Lower leg skin (tissue), 4 donors: ENCODE measurements around the gene IRF2BPL. TPM values are rescaled to one million over a fixed set of nuclear protein-coding genes. Genes with fewer than 3 reads are reported as not detected.

ENCODE experiments used
- DNase-seq, 2 donors: peaks; one replicate each; pipeline ENCODE4 v3.0.0-alpha.2; 2019; ENCODE audit warnings: low spot score in 2 of 2
- H3K4me3 ChIP-seq: fragments of 200-600 bp; sonication (generic); 2 replicates; pipeline ENCODE4 v1.5.1; 2017; ENCODE audit warnings: mild to moderate bottlenecking, low read depth; ENCODE audit not compliant: poor library complexity, severe bottlenecking
- POLR2A ChIP-seq, 2 donors: fragments of 450-650 bp; IDR thresholded peaks; one replicate each; pipeline ENCODE4 v1.6.1; 2016 to 2017; ENCODE audit warnings: antibody characterized with exemption in 2 of 2, mild to moderate bottlenecking in 1 of 2, moderate library complexity in 1 of 2
- WGBS, 2 donors: methylation state at CpG; one replicate each; pipeline ENCODE4 v1.1.5; 2018; 5-methylcytosine and 5-hydroxymethylcytosine counted together
- intact Hi-C: fragments of 100-400 bp; cut with DNase I; formaldehyde crosslinking; loops from one replicate; pipeline ENCODE4 v1.15.0; 2023; ENCODE audit warnings: low total_unique reads
- total RNA-seq, 4 donors: library from RNA; depleted of rRNA; stranded (reverse); fragments of >200 nt; gene quantifications; one replicate each; pipeline ENCODE4 v1.1.0, GENCODE V29; 2016
- TF ChIP-seq, protein P1 (sequence below), 3 donors: fragments of 450-650 bp; IDR thresholded peaks; one replicate each; pipeline ENCODE4 v1.5.1; 2016; ENCODE audit warnings: antibody characterized with exemption in 3 of 3, mild to moderate bottlenecking in 3 of 3, moderate library complexity in 2 of 3

The IRF2BPL gene
- total RNA-seq, 4 donors from 2014 or later = 64.5 to 100 (median 94.0) TPM

- H3K4me3 ChIP-seq = no peak overlapping the region
- intact Hi-C loops = loop anchor here (10.0 kb wide), 2 partner anchors 125 to 155 kb away; no protein-coding TSS in a partner anchor
- no peak for DNase-seq
- WGBS, 2 donors = 55 to 61% methylated on average over 7 of the region's 7 CpGs
- TF ChIP-seq POLR2A (IDR thresholded peaks at IDR 0.05) = no peak
- TF ChIP-seq, protein P1, sequence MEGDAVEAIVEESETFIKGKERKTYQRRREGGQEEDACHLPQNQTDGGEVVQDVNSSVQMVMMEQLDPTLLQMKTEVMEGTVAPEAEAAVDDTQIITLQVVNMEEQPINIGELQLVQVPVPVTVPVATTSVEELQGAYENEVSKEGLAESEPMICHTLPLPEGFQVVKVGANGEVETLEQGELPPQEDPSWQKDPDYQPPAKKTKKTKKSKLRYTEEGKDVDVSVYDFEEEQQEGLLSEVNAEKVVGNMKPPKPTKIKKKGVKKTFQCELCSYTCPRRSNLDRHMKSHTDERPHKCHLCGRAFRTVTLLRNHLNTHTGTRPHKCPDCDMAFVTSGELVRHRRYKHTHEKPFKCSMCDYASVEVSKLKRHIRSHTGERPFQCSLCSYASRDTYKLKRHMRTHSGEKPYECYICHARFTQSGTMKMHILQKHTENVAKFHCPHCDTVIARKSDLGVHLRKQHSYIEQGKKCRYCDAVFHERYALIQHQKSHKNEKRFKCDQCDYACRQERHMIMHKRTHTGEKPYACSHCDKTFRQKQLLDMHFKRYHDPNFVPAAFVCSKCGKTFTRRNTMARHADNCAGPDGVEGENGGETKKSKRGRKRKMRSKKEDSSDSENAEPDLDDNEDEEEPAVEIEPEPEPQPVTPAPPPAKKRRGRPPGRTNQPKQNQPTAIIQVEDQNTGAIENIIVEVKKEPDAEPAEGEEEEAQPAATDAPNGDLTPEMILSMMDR (IDR thresholded peaks at IDR 0.05) = no peak
Measured at GRCh38 chr14:77069551-77069950, 41.0 kb upstream of the IRF2BPL start.

DNA sequence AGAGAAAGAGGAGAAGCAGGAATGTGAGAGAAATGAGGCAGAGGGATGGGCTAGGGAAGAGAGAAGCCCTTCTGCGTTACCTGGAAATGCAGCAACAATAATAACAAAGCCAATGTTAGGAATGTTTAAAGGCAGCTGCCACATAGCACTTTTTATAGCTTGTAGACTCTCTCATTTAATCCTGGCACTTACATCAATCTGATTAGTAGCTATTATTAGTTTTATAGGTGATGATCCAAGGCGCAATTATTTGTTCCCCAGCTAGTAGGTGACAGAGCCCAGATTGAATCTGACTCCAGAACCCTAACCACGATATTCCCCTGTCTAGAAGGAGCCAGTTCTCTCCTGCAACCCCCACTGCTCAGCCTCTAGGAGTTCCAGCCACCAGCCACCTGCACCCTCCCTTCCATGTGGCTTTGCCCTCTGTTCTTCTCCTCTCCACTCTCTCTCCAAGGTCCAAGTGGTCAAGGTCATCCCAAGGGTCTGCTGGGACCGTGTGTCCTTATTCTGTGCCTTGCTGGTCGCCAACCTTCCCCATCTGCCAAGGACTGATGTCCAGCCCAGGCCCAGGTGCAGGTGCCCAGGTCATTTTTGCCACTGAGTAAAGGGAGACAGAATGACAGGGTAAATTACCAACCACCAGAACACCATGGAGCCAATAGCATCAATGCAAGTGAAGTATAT, 40.2 kb upstream of the IRF2BPL start:
- TF ChIP-seq, protein P1 (IDR thresholded peaks at IDR 0.05) = no peak
- no peak for TF ChIP-seq POLR2A (IDR thresholded peaks at IDR 0.05)
- WGBS, 2 donors = 35 to 43% methylated on average over 5 of the region's 5 CpGs
- intact Hi-C loops = loop anchor here (1.0 to 10.0 kb wide), 3 partner anchors 124 to 192 kb away; no protein-coding TSS in a partner anchor
- DNase-seq = no peak
- no peak overlapping the region for H3K4me3 ChIP-seq

- TF ChIP-seq, protein P1 (IDR thresholded peaks at IDR 0.05) = no peak
- TF ChIP-seq POLR2A (IDR thresholded peaks at IDR 0.05) = no peak
- DNase-seq = peak in 1 of 2 donors; percentile 94
- H3K4me3 ChIP-seq = no peak overlapping the region
- 45 to 46% methylated on average over 11 of the region's 11 CpGs for WGBS, 2 donors
- intact Hi-C loops = loop anchor here (1.0 to 10.0 kb wide), 3 partner anchors 123 to 192 kb away; no protein-coding TSS in a partner anchor
Measured at GRCh38 chr14:77067632-77068516, 39.4 kb upstream of the IRF2BPL start.

- TF ChIP-seq, protein P1 (IDR thresholded peaks at IDR 0.05) = no peak
- no peak for TF ChIP-seq POLR2A (IDR thresholded peaks at IDR 0.05)
- intact Hi-C loops = loop anchor here (10.0 kb wide), 2 partner anchors 122 to 152 kb away; no protein-coding TSS in a partner anchor
- WGBS, 2 donors = 49 to 52% methylated on average over 10 of the region's 10 CpGs
- H3K4me3 ChIP-seq = no peak overlapping the region
- DNase-seq = no peak
Measured at GRCh38 chr14:77066578-77067172, 38.2 kb upstream of the IRF2BPL start.

- no peak for TF ChIP-seq POLR2A (IDR thresholded peaks at IDR 0.05)
- TF ChIP-seq, protein P1 (IDR thresholded peaks at IDR 0.05) = no peak
- WGBS, 2 donors = 67 to 74% methylated on average over 6 of the region's 6 CpGs
- H3K4me3 ChIP-seq = no peak overlapping the region
- intact Hi-C loops = loop anchor here (10.0 kb wide), 2 partner anchors 121 to 151 kb away; no protein-coding TSS in a partner anchor
- no peak for DNase-seq
Measured at GRCh38 chr14:77065851-77066577, 37.5 kb upstream of the IRF2BPL start.
